H1 (cell line): ENCODE data around the gene HDGFL3. TPM values are rescaled to one million over a fixed set of nuclear protein-coding genes. Genes with fewer than 3 reads are reported as not detected.

Source experiments
- CTCF ChIA-PET: fragments of 300-600 bp; sonication (Branson Sonifier 250); formaldehyde crosslinking; loops from one replicate; lab custom pipeline; 2021; ENCODE audit not compliant: partially characterized antibody; lab: Charles Lee
- POLR2A ChIA-PET: fragments of 300-600 bp; sonication (Branson Sonifier 250); formaldehyde crosslinking; loops from one replicate; lab custom pipeline; 2021; ENCODE audit warnings: inconsistent platforms; ENCODE audit not compliant: partially characterized antibody; lab: Charles Lee
- DNase-seq, 2 experiments: peaks; one replicate each; pipeline versions ENCODE4 v3.0.0 to v3.0.0-alpha.2; 2010 to 2022; ENCODE audit warnings: low spot score in 2 of 2, low read depth in 1 of 2, mixed read lengths in 1 of 2
- FAIRE-seq: peaks from 2 replicates; lab custom pipeline; 2011; peaks lifted over from hg19 to GRCh38; lab: Jason Lieb, UNC
- H2AFZ ChIP-seq: 2 replicates; pipeline ENCODE4 v1.8.1; 2012; ENCODE audit warnings: low read length, inconsistent platforms
- H2AK5ac ChIP-seq: 2 replicates; pipeline ENCODE4 v1.6.1; 2013; ENCODE audit warnings: low read depth, low read length
- H2BK120ac ChIP-seq: replicated peaks from 2 replicates; pipeline ENCODE3; 2013; ENCODE audit warnings: low read depth, low read length, inconsistent platforms
- H2BK12ac ChIP-seq: 2 replicates; pipeline ENCODE4 v1.6.1; 2013; ENCODE audit warnings: low read depth, low read length
- H2BK15ac ChIP-seq: 2 replicates; pipeline ENCODE4 v1.6.1; 2013; ENCODE audit warnings: low read length
- H2BK20ac ChIP-seq: 2 replicates; pipeline ENCODE4 v1.6.1; 2013; ENCODE audit warnings: low read length
- H2BK5ac ChIP-seq: 2 replicates; pipeline ENCODE4 v1.6.1; 2013; ENCODE audit warnings: low read depth, low read length
- H3K14ac ChIP-seq: 2 replicates; pipeline ENCODE4 v1.6.1; 2013; ENCODE audit warnings: inconsistent platforms; ENCODE audit not compliant: insufficient read length
- H3K18ac ChIP-seq: 2 replicates; pipeline ENCODE4 v1.6.1; 2013; ENCODE audit warnings: low read length; ENCODE audit errors: extremely low read depth
- H3K23ac ChIP-seq: 2 replicates; pipeline ENCODE4 v1.6.1; 2013; ENCODE audit warnings: inconsistent platforms; ENCODE audit not compliant: insufficient read length
- H3K23me2 ChIP-seq: 2 replicates; pipeline ENCODE4 v1.6.1; 2013; ENCODE audit warnings: low read depth, low read length
- H3K27ac ChIP-seq: 2 replicates; pipeline ENCODE4 v1.6.1; 2011; ENCODE audit warnings: low read depth, low read length, inconsistent platforms
- H3K27me3 ChIP-seq, 4 experiments: replicated peaks in 1 of 4; 1 replicate in 1 of 4; 2 replicates in 3 of 4; pipeline versions ENCODE4 v1.6.1 to v1.8.1; 2011 to 2013; ENCODE audit warnings: low read length in 3 of 4, mild to moderate bottlenecking in 3 of 4, inconsistent platforms in 2 of 4, mixed read lengths in 2 of 4, moderate library complexity in 1 of 4; ENCODE audit not compliant: control insufficient read depth in 3 of 4, insufficient read depth in 3 of 4; ENCODE audit errors: extremely low read depth in 1 of 4
- H3K36me3 ChIP-seq, 4 experiments: 2 replicates each; pipeline versions ENCODE4 v1.6.1 to v1.8.1; 2011 to 2013; ENCODE audit warnings: mild to moderate bottlenecking in 4 of 4, low read length in 3 of 4, moderate library complexity in 2 of 4, control low read depth in 1 of 4, inconsistent platforms in 1 of 4; ENCODE audit not compliant: insufficient read depth in 4 of 4, control insufficient read depth in 2 of 4
- H3K4ac ChIP-seq: replicated peaks from 2 replicates; pipeline ENCODE3; 2013; ENCODE audit warnings: low read length, low read depth, mixed read lengths, inconsistent platforms; ENCODE audit not compliant: insufficient read length
- H3K4me1 ChIP-seq, 4 experiments: replicated peaks in 1 of 4; 1 replicate in 1 of 4; 2 replicates in 3 of 4; pipeline versions ENCODE4 v1.6.1 to v1.8.1; 2011 to 2013; ENCODE audit warnings: low read length in 3 of 4, inconsistent platforms in 2 of 4, mixed read lengths in 1 of 4; ENCODE audit not compliant: insufficient read depth in 4 of 4, control insufficient read depth in 3 of 4
- H3K4me2 ChIP-seq, 2 experiments: 2 replicates each; pipeline versions ENCODE4 v1.6.1 to v1.8.1; 2011 to 2013; ENCODE audit warnings: low read depth in 2 of 2, low read length in 2 of 2, control low read depth in 1 of 2, inconsistent platforms in 1 of 2, mild to moderate bottlenecking in 1 of 2; ENCODE audit not compliant: insufficient read depth in 1 of 2
- H3K4me3 ChIP-seq, 4 experiments: fragments of 200-600, 300-600 bp in 1 of 4; sonication (generic), shearing (Covaris generic), sonication (Bioruptor Twin) in 1 of 4; 2 replicates each; pipeline versions ENCODE4 v1.5.1 to v1.8.1; 2011 to 2016; ENCODE audit warnings: low read length in 4 of 4, low read depth in 3 of 4, control low read depth in 2 of 4, inconsistent platforms in 2 of 4, mild to moderate bottlenecking in 2 of 4, mixed read lengths in 1 of 4, moderate library complexity in 1 of 4; ENCODE audit not compliant: insufficient read depth in 2 of 4; ENCODE audit errors: extremely low read depth in 1 of 4
- H3K56ac ChIP-seq: replicated peaks from 2 replicates; pipeline ENCODE3; 2013; ENCODE audit warnings: low read depth, mild to moderate bottlenecking, mixed read lengths, low read length, inconsistent platforms; ENCODE audit not compliant: insufficient read length
- H3K79me1 ChIP-seq: 2 replicates; pipeline ENCODE4 v1.6.1; 2013; ENCODE audit warnings: low read depth, low read length, control low read depth
- H3K79me2 ChIP-seq, 2 experiments: 2 replicates each; pipeline versions ENCODE4 v1.6.1 to v1.8.1; 2012 to 2013; ENCODE audit warnings: low read length in 2 of 2, mild to moderate bottlenecking in 2 of 2, inconsistent platforms in 1 of 2; ENCODE audit not compliant: insufficient read depth in 2 of 2, control insufficient read depth in 1 of 2
- H3K9ac ChIP-seq, 4 experiments: replicated peaks in 1 of 4; 1 replicate in 1 of 4; 2 replicates in 3 of 4; pipeline versions ENCODE4 v1.6.1 to v1.8.1; 2011 to 2013; ENCODE audit warnings: low read depth in 3 of 4, low read length in 3 of 4, control low read depth in 2 of 4, mild to moderate bottlenecking in 2 of 4, moderate library complexity in 2 of 4, inconsistent platforms in 1 of 4; ENCODE audit errors: extremely low read depth in 1 of 4
- H3K9me3 ChIP-seq, 2 experiments: 2 replicates each; pipeline versions ENCODE4 v1.6.1 to v1.8.1; 2012 to 2013; ENCODE audit warnings: mild to moderate bottlenecking in 2 of 2, moderate library complexity in 2 of 2, control low read depth in 1 of 2, inconsistent platforms in 1 of 2, low read depth in 1 of 2, low read length in 1 of 2, mixed read lengths in 1 of 2; ENCODE audit not compliant: insufficient read depth in 2 of 2
- H4K20me1 ChIP-seq, 2 experiments: replicated peaks in 1 of 2; 2 replicates each; pipeline versions ENCODE3 to v1.8.1; 2011 to 2013; ENCODE audit warnings: inconsistent platforms in 2 of 2, low read length in 2 of 2, mild to moderate bottlenecking in 1 of 2; ENCODE audit not compliant: insufficient read depth in 2 of 2, control insufficient read depth in 1 of 2
- H4K5ac ChIP-seq: 2 replicates; pipeline ENCODE4 v1.6.1; 2013; ENCODE audit warnings: low read length, low read depth, mixed read lengths, inconsistent platforms; ENCODE audit not compliant: insufficient read length
- H4K8ac ChIP-seq: 2 replicates; pipeline ENCODE4 v1.8.0; 2013; ENCODE audit warnings: mild to moderate bottlenecking, moderate library complexity, low read length, inconsistent platforms; ENCODE audit not compliant: insufficient read depth; ENCODE audit errors: extremely low read depth
- H4K91ac ChIP-seq: replicated peaks from 2 replicates; pipeline ENCODE3; 2013; ENCODE audit warnings: low read length, mixed read lengths, inconsistent platforms; ENCODE audit not compliant: insufficient read length
- ATF2 ChIP-seq: IDR thresholded peaks from 2 replicates; pipeline ENCODE4 v1.6.1; 2012; ENCODE audit warnings: low read length, inconsistent platforms
- EGR1 ChIP-seq: IDR thresholded peaks from 2 replicates; pipeline ENCODE4 v1.6.1; 2011; ENCODE audit warnings: low read depth, low read length, borderline replicate concordance
- FOSL1 ChIP-seq: IDR thresholded peaks from 2 replicates; pipeline ENCODE4 v1.6.1; 2011; ENCODE audit warnings: mild to moderate bottlenecking, low read depth, low read length, moderate library complexity; ENCODE audit not compliant: insufficient read depth
- GTF2F1 ChIP-seq: IDR thresholded peaks from 2 replicates; pipeline ENCODE4 v1.6.1; 2012; ENCODE audit warnings: low read depth, low read length, improper control_type of control experiment, borderline replicate concordance
- JUN ChIP-seq: IDR thresholded peaks from 2 replicates; pipeline ENCODE4 v1.6.1; 2011; ENCODE audit warnings: low read depth, mild to moderate bottlenecking, improper control_type of control experiment, low read length
- KDM4A ChIP-seq: IDR thresholded peaks from one replicate; pipeline ENCODE4 v1.7.1; 2012; ENCODE audit warnings: low read depth, mild to moderate bottlenecking, moderate library complexity, low read length, inconsistent platforms; ENCODE audit not compliant: severe bottlenecking
- MAFK ChIP-seq: IDR thresholded peaks from 2 replicates; pipeline ENCODE4 v1.6.1; 2012; ENCODE audit warnings: low read depth, mild to moderate bottlenecking, improper control_type of control experiment, low read length
- RNF2 ChIP-seq: fragments of 200-900, 300-1000 bp; sonication (generic); IDR thresholded peaks from 2 replicates; pipeline ENCODE4 v1.7.1; 2016; ENCODE audit warnings: borderline replicate concordance, low read depth, mild to moderate bottlenecking, antibody characterized with exemption, low read length; ENCODE audit not compliant: poor library complexity, severe bottlenecking; ENCODE audit errors: missing control alignments
- SIRT6 ChIP-seq: IDR thresholded peaks from one replicate; pipeline ENCODE4 v1.7.1; 2012; ENCODE audit warnings: low read length, inconsistent platforms
- SRF ChIP-seq: IDR thresholded peaks from 2 replicates; pipeline ENCODE4 v1.6.1; 2011; ENCODE audit warnings: mild to moderate bottlenecking, low read depth, low read length, moderate library complexity
- SUZ12 ChIP-seq: fragments of 200-600 bp; sonication (generic); IDR thresholded peaks from 2 replicates; pipeline ENCODE4 v1.6.1; 2012; ENCODE audit warnings: mild to moderate bottlenecking, inconsistent platforms, low read length, moderate library complexity, mixed read lengths
- ZNF274 ChIP-seq: IDR thresholded peaks from 2 replicates; pipeline ENCODE4 v1.7.0; 2012; ENCODE audit warnings: low read length, borderline replicate concordance; ENCODE audit errors: extremely low read depth
- WGBS, 2 experiments: shearing (Covaris generic) in 1 of 2; methylation state at CpG; one replicate each; pipeline versions ENCODE4 v1.1.6 to v1.1.7; 2013 to 2015; ENCODE audit warnings: low lambda C conversion rate in 2 of 2, mixed read lengths in 2 of 2, inconsistent platforms in 1 of 2, low coverage in 1 of 2, missing lambda C conversion rate in 1 of 2; ENCODE audit not compliant: insufficient replicate concordance in 2 of 2, insufficient coverage in 1 of 2, insufficient read length in 1 of 2; ENCODE audit errors: extremely low coverage in 1 of 2, missing lambda C conversion rate in 1 of 2; 5-methylcytosine and 5-hydroxymethylcytosine counted together
- polyA plus RNA-seq, 7 experiments: library from polyadenylated mRNA; depleted of rRNA in 3 of 7; stranded (reverse) in 5 of 7; unstranded in 2 of 7; fragments of >200 nt in 5 of 7; fragments of 200-250 nt in 2 of 7; gene quantifications; 1 replicate in 5 of 7; 2 replicates in 1 of 7; 4 replicates in 1 of 7; pipeline versions ENCODE4 v1.2.1 to v1.2.3, GENCODE V29; 2011 to 2013; ENCODE audit warnings: missing spikeins in 2 of 7, mixed read lengths in 2 of 7
- total RNA-seq: library from RNA; stranded (reverse); fragmentation: NEBNext Ultra II Directional; extraction: Animal tissue kit (Norgen Biotek cat#: 25700); gene quantifications from 2 replicates; pipeline ENCODE4 v1.2.1, GENCODE V29; 2021

HDGFL3 gene
- total and polyA plus RNA-seq, 2 of the 8 experiments (the other 6 are each of a cell fraction or from before 2014, with no cell fraction given) = 14.1 to 149 TPM

GRCh38 chr15:83192742-83193141 is 14.9 kb downstream of the HDGFL3 start:
- no peak overlapping the region for H2BK15ac ChIP-seq
- H3K23me2 ChIP-seq = no peaks in the 10 kb centered on the region; the same call in 1 of the 2 replicates
- H3K27me3 ChIP-seq = no peaks in the 10 kb centered on the region
- no peak overlapping the region for H2BK12ac ChIP-seq
- WGBS, 2 experiments = 91% methylated on average over 2 of the region's 2 CpGs; no CpG with 5 or more reads in 1 of the 2 experiments
- ChIA-PET CTCF (no interaction called here), POLR2A (interaction anchor here (0.7 to 1.0 kb wide), 2 partner anchors 13 to 15 kb away, joined by 3 read pairs; no protein-coding TSS in a partner anchor)
- H3K4me3 ChIP-seq = no peak overlapping the region
- no peak overlapping the region for H3K4me2 ChIP-seq
- peaks cover 7 to 100% of the 10 kb centered on the region in 2 experiments; a peak in 3 of 4 replicates for H3K79me2 ChIP-seq
- H4K8ac ChIP-seq = no peak overlapping the region
- peaks cover 3% of the 10 kb centered on the region; the same call in 1 of the 2 replicates for H3K79me1 ChIP-seq
- DNase-seq (no peak), FAIRE-seq (peak; percentile 13)
- no peaks in the 10 kb centered on the region for H3K9me3 ChIP-seq
- H2AK5ac ChIP-seq = no peak overlapping the region
- no peak overlapping the region for H4K91ac ChIP-seq
- no peak overlapping the region for H3K23ac ChIP-seq
- H3K56ac ChIP-seq = no peak overlapping the region
- H4K5ac ChIP-seq = no peak overlapping the region
- H3K18ac ChIP-seq = no peak overlapping the region
- H4K20me1 ChIP-seq = peaks cover 0 to 4% of the 10 kb centered on the region in 2 experiments
- peaks cover 0 to 3% (median 0%) of the 10 kb centered on the region in 4 experiments; a peak in 1 of 8 replicates for H3K36me3 ChIP-seq
- H3K9ac ChIP-seq = no peak overlapping the region
- peaks cover 0 to 7% (median 2%) of the 10 kb centered on the region in 4 experiments; a peak in 3 of 7 replicates for H3K4me1 ChIP-seq
- H3K27ac ChIP-seq = no peak overlapping the region
- no peak overlapping the region for H2BK5ac ChIP-seq
- no peak overlapping the region for H2BK120ac ChIP-seq
- no peak overlapping the region for H2BK20ac ChIP-seq
- H3K14ac ChIP-seq = no peak overlapping the region
- H3K4ac ChIP-seq = peak overlapping the region; percentile 32
- no peak overlapping the region for H2AFZ ChIP-seq
- TF ChIP-seq FOSL1 (no peak), JUN (no peak), EGR1 (no peak), GTF2F1 (no peak), RNF2 (no peak), ATF2 (no peak), ZNF274 (no peak), MAFK (no peak), SIRT6 (no peak), KDM4A (no peak), SUZ12 (no peak), SRF (no peak)
